Amygdala (tissue), 56 donors: ENCODE data around the gene PNPLA6.
A peak's percentile ranks its signal among the peaks of the same experiment; 100 is the strongest.

Experiments
- DNase-seq, 56 donors: peaks; one replicate each; lab custom pipeline; 2025; lab: John Stamatoyannopoulos, UW

Gene PNPLA6

DNA sequence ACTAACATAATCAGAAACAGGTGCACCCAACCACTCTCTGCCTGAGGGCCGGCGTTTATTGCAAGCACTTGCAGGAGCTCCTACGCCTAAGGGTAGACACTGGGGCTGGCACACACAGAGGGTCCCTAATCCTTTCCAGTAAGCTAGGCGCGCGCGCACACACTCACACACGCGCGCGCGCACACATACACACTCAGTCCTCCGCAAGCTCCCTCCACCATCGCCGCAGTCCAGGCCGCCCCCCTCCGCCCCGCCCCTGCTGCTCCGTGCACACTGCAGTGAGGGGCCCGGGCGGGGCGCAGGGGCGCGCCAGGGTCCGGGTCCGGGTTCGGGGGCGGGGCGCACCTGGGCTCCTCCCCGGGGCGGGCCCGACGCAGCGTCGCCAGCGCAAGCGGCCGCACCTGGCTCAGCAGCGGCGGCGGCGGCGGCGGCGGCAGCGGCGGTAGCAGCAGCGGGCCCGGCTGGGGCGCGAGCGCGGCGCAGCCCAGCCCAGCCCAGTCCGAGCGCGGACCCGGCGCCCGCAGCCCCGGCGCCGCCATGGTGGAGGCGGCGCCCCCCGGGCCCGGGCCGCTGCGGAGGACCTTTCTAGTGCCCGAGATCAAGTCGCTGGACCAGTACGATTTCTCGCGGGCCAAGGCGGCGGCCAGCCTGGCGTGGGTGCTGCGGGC is 60.1 kb downstream of the PNPLA6 start, which contains the start of gene CAMSAP3:
Gene CAMSAP3 (plus strand): TSS at position 398 of the 668 bp plus-strand sequence. CDS start 140 bp downstream, at position 538.
- DNase-seq, result peak in 14 of 56 donors; percentile 3 to 49 (median 14)

- DNase-seq, result no peak
These were observed 60.9 kb downstream of the PNPLA6 start for GRCh38 chr19:7596211-7596937.

DNA sequence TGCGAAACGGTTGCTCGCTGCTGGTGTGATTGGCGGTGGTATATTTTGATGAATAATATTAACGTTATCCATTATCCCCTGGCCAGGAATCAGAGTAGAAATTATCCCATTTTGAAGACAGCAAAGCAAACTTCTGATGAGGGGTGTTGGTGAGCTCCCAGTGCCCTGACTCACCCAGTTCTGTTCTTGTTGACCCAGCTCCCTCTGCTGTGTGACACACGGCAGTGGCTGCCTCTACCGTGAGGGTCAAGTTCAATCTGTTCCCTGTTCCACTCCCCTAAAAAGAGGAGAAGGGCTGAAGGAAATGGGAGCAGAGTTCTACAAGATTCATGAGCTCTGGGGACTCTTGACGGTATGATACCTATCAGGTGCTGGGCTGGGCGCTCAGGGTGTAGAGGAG is 62.2 kb downstream of the PNPLA6 start:
- no peak for DNase-seq

DNA sequence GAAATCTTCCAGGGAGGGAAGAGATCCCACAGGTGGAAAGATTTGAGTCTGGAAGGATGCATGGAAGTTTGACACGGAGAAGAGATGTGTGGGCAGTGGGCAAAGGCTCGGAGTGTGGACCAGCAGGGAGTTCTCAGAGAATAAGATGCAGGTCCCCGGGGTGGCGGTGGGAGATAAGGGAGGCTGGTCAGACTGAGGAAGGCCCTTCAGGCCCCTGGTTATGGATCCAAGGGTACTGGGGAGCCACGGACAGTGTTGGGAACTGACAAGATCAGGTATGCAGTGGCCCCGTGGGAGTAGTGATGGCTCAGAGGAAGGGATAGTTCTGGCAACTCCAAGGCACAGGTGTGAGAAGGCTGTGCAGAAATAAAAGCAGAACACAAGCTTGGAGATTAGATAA is 62.7 kb downstream of the PNPLA6 start:
- DNase-seq, result no peak

DNA sequence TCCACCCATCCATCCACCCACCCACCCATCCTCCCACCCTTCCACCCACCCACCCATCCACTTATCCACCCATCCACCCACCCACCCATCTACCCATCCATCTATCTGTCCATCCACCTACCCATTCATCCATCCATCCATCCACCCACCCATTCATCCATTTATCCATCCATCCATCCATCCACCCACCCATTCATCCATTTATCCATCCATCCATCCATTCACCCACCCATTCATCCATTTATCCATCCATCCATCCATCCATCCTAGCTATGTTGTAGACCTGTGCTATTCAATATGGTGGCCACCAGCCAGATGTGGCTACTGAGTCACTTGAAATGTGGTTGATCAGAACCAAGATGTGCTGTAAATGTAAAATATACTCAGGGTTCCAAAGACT is 65.2 kb downstream of the PNPLA6 start:
- no peak for DNase-seq

- DNase-seq, result no peak
These were observed 66.9 kb downstream of the PNPLA6 start for GRCh38 chr19:7602240-7602934.

DNA sequence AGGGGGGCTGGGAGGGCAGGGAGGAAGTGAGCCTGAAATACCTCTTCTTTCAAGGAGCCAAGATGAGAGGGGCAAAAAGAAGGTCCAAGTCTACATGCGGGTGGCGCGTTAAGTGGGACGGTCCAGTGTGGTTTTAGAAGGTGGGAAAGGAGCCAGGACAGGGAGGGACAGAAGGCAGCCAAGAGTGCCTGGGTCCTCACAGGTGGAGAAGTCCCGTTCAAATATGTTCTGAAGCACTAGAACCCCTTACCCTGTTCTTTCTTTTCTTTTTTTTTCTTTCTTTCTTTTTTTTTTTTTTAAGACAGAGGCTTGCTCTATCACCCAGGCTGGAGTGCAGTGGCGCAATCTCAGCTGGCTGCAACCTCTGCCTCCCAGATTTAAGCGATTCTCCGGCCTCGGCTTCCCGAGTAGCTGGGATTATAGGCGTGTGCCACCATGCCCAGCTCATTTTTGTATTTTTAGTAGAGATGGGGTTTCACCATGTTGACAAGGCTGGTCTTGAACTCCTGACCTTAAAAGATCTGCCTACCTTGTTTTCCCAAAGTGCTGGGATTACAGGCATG is 67.5 kb downstream of the PNPLA6 start:
- DNase-seq, result no peak

DNA sequence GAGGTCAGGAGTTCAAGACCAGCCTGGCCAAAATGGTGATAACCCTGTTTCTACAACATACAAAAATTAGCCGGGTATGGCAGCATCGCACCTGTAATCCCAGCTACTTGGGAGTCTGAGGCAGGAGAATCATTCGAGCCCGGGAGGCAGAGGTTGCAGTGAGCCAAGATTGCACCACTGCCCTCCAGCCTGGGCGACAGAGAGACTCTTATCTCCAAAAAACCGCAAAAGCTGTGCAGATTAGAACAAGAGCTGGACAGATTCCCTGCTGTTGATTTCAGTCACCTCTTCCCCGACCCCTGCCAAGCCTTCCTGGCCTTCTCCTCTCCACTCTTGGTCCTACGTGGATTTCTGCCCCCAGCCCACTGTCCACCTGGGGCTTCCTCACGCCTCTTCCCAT is 68.4 kb downstream of the PNPLA6 start:
- no peak for DNase-seq

GRCh38 chr19:7605490-7606222 is 70.1 kb downstream of the PNPLA6 start:
- no peak for DNase-seq

GRCh38 chr19:7606289-7606688 is 70.8 kb downstream of the PNPLA6 start:
- no peak for DNase-seq

GRCh38 chr19:7607212-7607873 is 71.8 kb downstream of the PNPLA6 start:
- no peak for DNase-seq

DNA sequence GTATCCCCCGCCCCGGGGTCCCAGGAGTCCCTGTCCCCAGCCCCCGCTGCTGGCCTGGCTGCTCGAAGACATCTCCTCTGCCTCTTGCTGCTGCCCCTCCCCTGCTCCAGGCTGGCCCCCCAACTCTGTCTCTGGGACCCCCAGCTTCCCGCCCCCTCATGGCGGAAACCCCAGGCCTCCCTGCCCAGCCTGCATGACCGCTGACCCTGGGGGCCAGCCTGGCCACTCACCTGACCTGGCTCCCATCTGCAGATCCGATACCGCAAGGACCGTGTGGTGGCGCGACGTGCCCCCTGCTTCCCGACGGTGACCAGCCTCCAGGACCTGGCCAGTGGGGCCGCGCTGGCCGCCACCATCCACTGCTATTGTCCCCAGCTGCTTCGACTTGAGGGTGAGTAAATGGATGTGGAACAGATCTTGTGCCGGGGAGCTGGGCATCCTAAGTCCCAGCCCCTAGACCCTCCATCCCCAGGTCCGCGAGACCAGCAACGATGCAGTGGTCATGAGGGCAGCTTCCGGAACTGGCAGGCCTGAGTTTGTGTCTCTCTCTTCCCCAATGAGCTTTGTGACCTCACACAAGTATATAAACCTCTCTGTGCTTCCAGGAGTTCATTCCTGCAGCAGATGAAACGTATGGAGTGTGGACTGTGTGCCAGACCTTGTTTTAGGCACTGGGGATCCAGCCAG is 72.5 kb downstream of the PNPLA6 start:
- no peak for DNase-seq

DNA sequence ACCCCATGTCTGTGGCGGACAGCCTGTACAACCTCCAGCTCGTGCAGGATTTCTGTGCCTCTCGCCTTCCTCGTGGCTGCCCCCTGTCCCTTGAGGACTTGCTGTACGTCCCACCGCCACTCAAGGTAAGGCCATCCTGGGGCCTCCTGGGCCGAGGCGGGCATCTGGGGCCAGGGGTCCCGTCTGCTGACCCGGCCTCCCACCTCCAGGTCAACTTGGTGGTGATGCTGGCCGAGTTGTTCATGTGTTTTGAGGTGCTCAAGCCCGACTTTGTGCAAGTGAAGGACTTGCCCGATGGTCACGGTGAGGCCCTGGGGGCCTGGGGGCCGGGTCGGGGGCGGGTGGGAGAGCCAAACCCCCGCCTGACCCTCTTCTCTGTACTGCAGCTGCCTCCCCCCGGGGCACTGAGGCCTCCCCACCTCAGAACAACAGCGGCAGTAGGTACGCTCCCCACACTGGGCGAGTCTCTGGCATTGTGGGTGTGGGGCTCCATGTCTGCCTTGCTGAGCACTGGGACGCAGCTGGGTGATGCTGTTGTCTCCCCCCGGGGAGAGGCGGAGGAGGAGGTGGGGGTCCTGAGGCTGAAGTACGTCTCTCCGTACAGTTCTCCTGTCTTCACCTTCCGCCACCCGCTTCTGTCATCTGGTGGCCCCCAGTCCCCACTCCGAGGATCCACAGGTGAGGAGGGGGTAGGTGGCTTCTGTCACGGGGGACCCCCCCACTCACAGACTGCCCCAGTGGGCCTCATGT is 75.1 kb downstream of the PNPLA6 start:
- no peak for DNase-seq
